ENCODE measurements around the gene WWOX.

- TF ChIP-seq CTCF (IDR thresholded peaks at IDR 0.05; ENCODE audit: poor library complexity, severe bottlenecking) = no peak
- TF ChIP-seq REST (IDR thresholded peaks at IDR 0.05; ENCODE audit: borderline replicate concordance) = no peak
- no peak for TF ChIP-seq EP300 (conservative IDR thresholded peaks at IDR 0.05; ENCODE audit: poor library complexity, severe bottlenecking)
- no peak for TF ChIP-seq TAF1 (IDR thresholded peaks at IDR 0.05; ENCODE audit: low read depth)
These were observed 662.8 kb downstream of the WWOX start for GRCh38 chr16:78762222-78762621.

Measured in neural cell (in vitro differentiated cells).